BJ (cell line): ENCODE measurements around the gene SH2D2A. TPM values are rescaled to one million over a fixed set of nuclear protein-coding genes. Genes with fewer than 3 reads are reported as not detected.
A peak's percentile ranks its signal among the peaks of the same experiment; 100 is the strongest.

Experiments
- CTCF ChIA-PET: fragments of 350-600 bp; formaldehyde crosslinking; extraction: SDS; loops from one replicate; lab custom pipeline; 2021; ENCODE audit warnings: antibody characterized with exemption, inconsistent platforms; lab: Yijun Ruan, JAX
- POLR2A ChIA-PET: fragments of 300-600 bp; sonication (Branson Sonifier 250); formaldehyde crosslinking; extraction: SDS; loops from one replicate; lab custom pipeline; 2021; ENCODE audit warnings: antibody characterized with exemption; lab: Charles Lee
- DNase-seq: peaks from one replicate; pipeline ENCODE4 v3.0.0-alpha.2; 2011; ENCODE audit warnings: low read depth
- H3K27me3 ChIP-seq: 2 replicates; pipeline ENCODE4 v1.6.0; 2011; ENCODE audit warnings: low read length; ENCODE audit not compliant: control insufficient read depth, insufficient read depth
- H3K36me3 ChIP-seq: 2 replicates; pipeline ENCODE4 v1.5.1; 2011; ENCODE audit warnings: low read length; ENCODE audit not compliant: control insufficient read depth, insufficient read depth
- H3K4me3 ChIP-seq: 2 replicates; pipeline ENCODE4 v1.5.1; 2011; ENCODE audit warnings: low read depth, mild to moderate bottlenecking, control low read depth, low read length
- CTCF ChIP-seq: IDR thresholded peaks from 2 replicates; pipeline ENCODE4 v1.5.1; 2011; ENCODE audit warnings: low read depth, mild to moderate bottlenecking, control low read depth, inconsistent platforms, low read length, moderate library complexity; ENCODE audit not compliant: insufficient read depth
- polyA plus RNA-seq: library from polyadenylated mRNA; depleted of rRNA; stranded (reverse); fragments of >200 nt; gene quantifications from 2 replicates; pipeline ENCODE4 v1.2.3, GENCODE V29; 2011

Gene SH2D2A
- polyA plus RNA-seq, 1 experiment, result 0.17 TPM

DNA sequence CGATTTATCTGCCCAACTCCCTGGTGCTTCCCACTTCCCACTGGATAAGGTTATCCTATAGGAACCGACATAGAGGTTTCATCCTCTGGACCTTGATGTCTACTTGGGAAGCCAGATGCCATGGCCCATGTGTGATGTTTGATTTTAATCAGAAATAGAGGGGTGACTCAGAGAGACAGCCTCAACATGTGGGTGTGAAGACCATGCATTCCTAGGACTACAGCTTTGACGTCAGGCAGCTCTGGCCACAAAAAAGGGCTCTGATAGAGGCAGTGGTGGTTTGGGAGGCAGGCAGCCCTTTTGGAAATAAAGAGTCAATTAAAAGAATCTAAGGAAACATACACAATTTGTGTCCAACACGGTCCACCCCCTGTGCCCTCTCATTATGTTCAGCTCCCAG, 5.2 kb upstream of the SH2D2A start:
- no peak for TF ChIP-seq CTCF
- Histone ChIP-seq H3K4me3 (no peak overlapping the region), H3K36me3 (no peaks in the 10 kb centered on the region), H3K27me3 (peaks cover 5% of the 10 kb centered on the region)
- CTCF ChIA-PET, result interaction anchor here (0.7 to 10.8 kb wide), 14 partner anchors 8 to 132 kb away, joined by 3 to 101 read pairs (median 4); partner anchors contain the start of gene NTRK1
- POLR2A ChIA-PET, result no interaction called here
- no peak for DNase-seq

- H3K27me3 ChIP-seq, result no peaks in the 10 kb centered on the region; the same call in 1 of the 2 replicates
- POLR2A ChIA-PET, result no interaction called here
- H3K36me3 ChIP-seq, result no peaks in the 10 kb centered on the region
- no peak overlapping the region for H3K4me3 ChIP-seq
- CTCF ChIA-PET, result interaction anchor here (0.7 to 6.2 kb wide), 5 partner anchors 9 to 45 kb away, joined by 3 to 30 read pairs (median 5); partner anchors contain the start of genes INSRR and NTRK1
- TF ChIP-seq CTCF, result no peak
- no peak for DNase-seq
These were observed 656 bp downstream of the SH2D2A start for GRCh38 chr1:156815961-156816422.

- Histone ChIP-seq H3K4me3 (no peak overlapping the region), H3K27me3 (no peaks in the 10 kb centered on the region; the same call in 1 of the 2 replicates), H3K36me3 (no peaks in the 10 kb centered on the region)
- CTCF ChIA-PET, result interaction anchor here (0.7 to 6.2 kb wide), 4 partner anchors 10 to 45 kb away, joined by 3 to 30 read pairs (median 4); partner anchors contain the start of genes INSRR and NTRK1
- peak; percentile 19; the same call in 1 of the 2 replicates for TF ChIP-seq CTCF
- POLR2A ChIA-PET, result no interaction called here
- DNase-seq, result peak; percentile 66
These were observed 1.3 kb downstream of the SH2D2A start for GRCh38 chr1:156815307-156815826.

DNA sequence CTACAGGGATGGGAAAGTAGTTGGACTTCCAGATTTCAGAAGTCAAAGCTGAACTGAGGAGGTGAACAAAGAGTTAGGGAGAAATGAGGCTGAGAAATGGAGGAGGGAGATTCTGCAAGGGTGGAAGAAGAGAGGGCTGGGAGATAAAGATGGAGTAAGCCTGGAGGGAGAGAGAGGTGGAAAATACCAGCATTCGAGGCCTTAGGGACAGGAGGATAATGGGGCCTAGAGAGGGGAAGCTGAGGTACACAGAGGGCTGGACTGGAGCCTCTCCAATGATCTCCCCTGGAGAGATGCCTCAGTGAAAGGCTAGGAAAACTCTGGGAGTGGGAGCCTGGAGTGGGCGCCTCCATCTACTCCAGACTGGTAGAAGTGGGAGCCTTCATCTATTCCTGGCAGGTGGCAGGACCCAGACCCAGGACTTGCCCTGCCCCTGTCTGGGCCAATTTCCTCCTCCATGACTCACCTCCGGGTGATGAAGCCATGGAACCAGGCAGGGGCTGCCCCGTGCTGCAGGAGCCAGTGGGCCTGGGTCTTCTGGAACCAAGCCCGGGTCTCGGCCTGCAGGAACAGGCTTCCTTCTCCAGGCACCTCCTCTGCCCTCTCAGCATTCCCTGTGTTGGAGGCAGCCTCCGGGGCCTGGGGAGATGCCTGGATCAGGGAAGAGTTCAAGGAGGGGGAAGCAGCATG, 1.9 kb downstream of the SH2D2A start:
- no peaks in the 10 kb centered on the region; the same call in 1 of the 2 replicates for H3K27me3 ChIP-seq
- CTCF ChIA-PET, result interaction anchor here (0.7 to 6.2 kb wide), 8 partner anchors 7 to 46 kb away, joined by 3 to 30 read pairs (median 4); partner anchors contain the start of genes INSRR and NTRK1
- TF ChIP-seq CTCF, result no peak
- H3K36me3 ChIP-seq, result no peaks in the 10 kb centered on the region
- POLR2A ChIA-PET, result no interaction called here
- no peak overlapping the region for H3K4me3 ChIP-seq
- DNase-seq, result no peak
